Measurements from ENCODE around the gene RNU6-1.

- TF ChIP-seq CTCF (IDR thresholded peaks at IDR 0.05) (no peak), EZH2 (IDR thresholded peaks at IDR 0.05; ENCODE audit: borderline replicate concordance, insufficient read depth, low read depth, low read length, poor library complexity, severe bottlenecking) (no peak)
These were observed 47.4 kb downstream of the RNU6-1 start for GRCh38 chr15:67792250-67792942.

Measured in B cell (primary cell).